ENCODE measurements around the gene PDE6G.

GRCh38 chr17:81635973-81636504, 20.3 kb downstream of the PDE6G start:
- TF ChIP-seq EZH2 (IDR thresholded peaks at IDR 0.05; ENCODE audit: borderline replicate concordance, low read depth, low read length, severe bottlenecking) (no peak), CTCF (IDR thresholded peaks at IDR 0.05; ENCODE audit: extremely low read depth in 1 of 2, insufficient read depth in 1 of 2, low read depth in 1 of 2, low read length in 2 of 2) (no peak), POLR2A (IDR thresholded peaks at IDR 0.05; ENCODE audit: low read depth, low read length) (no peak), POLR2AphosphoS5 (IDR thresholded peaks at IDR 0.05; ENCODE audit: insufficient read depth, low read depth, low read length) (no peak), MYC (IDR thresholded peaks at IDR 0.05; ENCODE audit: low read depth, low read length) (no peak), MAX (IDR thresholded peaks at IDR 0.05; ENCODE audit: insufficient read depth, insufficient read length) (no peak), JUN (IDR thresholded peaks at IDR 0.05; ENCODE audit: borderline replicate concordance, insufficient read depth, insufficient read length, low read depth) (no peak), FOS (IDR thresholded peaks at IDR 0.05; ENCODE audit: borderline replicate concordance, insufficient read depth, low read length) (no peak)

All from endothelial cell of umbilical vein (primary cell).